KMS-11 (cell line): Measurements from ENCODE around the gene KCNAB1.

Source experiments
- H2AFZ ChIP-seq: fragments of 200-600 bp; sonication (generic); 2 replicates; pipeline ENCODE4 v1.6.1; 2016; ENCODE audit warnings: antibody characterized with exemption, mixed run types, low read depth
- H3K27ac ChIP-seq: fragments of 200-600 bp; sonication (generic); 2 replicates; pipeline ENCODE4 v1.6.1; 2016; ENCODE audit warnings: mild to moderate bottlenecking, mixed run types
- H3K27me3 ChIP-seq: fragments of 200-600 bp; sonication (generic); 2 replicates; pipeline ENCODE4 v1.6.1; 2017; ENCODE audit warnings: mild to moderate bottlenecking, low read depth, mixed run types, moderate library complexity; ENCODE audit not compliant: insufficient read depth
- H3K36me3 ChIP-seq: fragments of 200-600 bp; sonication (generic); 2 replicates; pipeline ENCODE4 v1.6.1; 2017; ENCODE audit warnings: mild to moderate bottlenecking, mixed run types; ENCODE audit not compliant: insufficient read depth
- H3K4me1 ChIP-seq: fragments of 200-600 bp; sonication (generic); 2 replicates; pipeline ENCODE4 v1.6.1; 2016; ENCODE audit warnings: mild to moderate bottlenecking, low read depth, mixed run types; ENCODE audit not compliant: poor library complexity, severe bottlenecking
- H3K4me2 ChIP-seq: fragments of 200-600 bp; sonication (generic); 2 replicates; pipeline ENCODE4 v1.7.0; 2016; ENCODE audit warnings: mild to moderate bottlenecking, mixed run types
- H3K4me3 ChIP-seq: fragments of 200-600 bp; sonication (generic); IDR thresholded peaks from 2 replicates; pipeline ENCODE4 v1.6.1; 2017; ENCODE audit warnings: low read depth, low read length, mixed read lengths; ENCODE audit not compliant: insufficient read depth
- H3K79me2 ChIP-seq: fragments of 200-600 bp; sonication (generic); 2 replicates; pipeline ENCODE4 v1.6.1; 2016; ENCODE audit warnings: low read depth, mixed run types; ENCODE audit not compliant: insufficient read depth
- H3K9ac ChIP-seq: fragments of 200-600 bp; sonication (generic); 2 replicates; pipeline ENCODE4 v1.6.1; 2016; ENCODE audit warnings: mild to moderate bottlenecking, mixed run types
- H4K20me1 ChIP-seq: fragments of 200-600 bp; sonication (generic); 2 replicates; pipeline ENCODE4 v1.6.1; 2016; ENCODE audit warnings: mild to moderate bottlenecking, mixed run types; ENCODE audit not compliant: insufficient read depth
- TF ChIP-seq, protein P1 (sequence below): fragments of 200-600 bp; sonication (generic); conservative IDR thresholded peaks from 2 replicates; pipeline ENCODE4 v1.6.1; 2017; ENCODE audit warnings: low read depth, mild to moderate bottlenecking, antibody characterized with exemption, low read length, moderate library complexity, mixed read lengths

KCNAB1 gene

DNA sequence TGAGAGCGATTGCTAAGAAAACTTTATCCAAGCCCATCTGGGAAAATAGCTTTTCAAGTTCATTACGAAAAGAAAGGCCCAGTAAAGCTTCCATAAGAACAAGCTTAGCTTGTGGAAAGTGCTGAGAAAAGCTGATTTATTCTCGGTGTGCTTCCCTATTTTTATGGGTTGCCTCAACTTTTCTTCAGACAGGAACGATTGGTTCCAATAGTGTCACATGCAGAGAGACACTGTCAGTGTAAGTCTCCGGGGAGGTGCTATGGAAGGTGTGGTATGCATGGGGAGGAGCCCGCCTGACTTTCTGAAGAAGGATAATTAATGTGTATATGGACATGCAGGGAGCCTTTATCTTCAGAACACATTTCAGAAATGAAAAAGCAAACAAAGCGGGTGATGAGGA is 257.3 kb downstream of the KCNAB1 start:
- Histone ChIP-seq H3K4me1 (no peaks in the 10 kb centered on the region), H2AFZ (no peak overlapping the region), H3K9ac (no peak overlapping the region), H3K36me3 (no peaks in the 10 kb centered on the region), H3K27me3 (no peaks in the 10 kb centered on the region), H3K79me2 (no peaks in the 10 kb centered on the region), H3K4me2 (no peak overlapping the region), H4K20me1 (no peaks in the 10 kb centered on the region), H3K27ac (no peak overlapping the region), H3K4me3 (no peak overlapping the region)
- TF ChIP-seq, protein P1, sequence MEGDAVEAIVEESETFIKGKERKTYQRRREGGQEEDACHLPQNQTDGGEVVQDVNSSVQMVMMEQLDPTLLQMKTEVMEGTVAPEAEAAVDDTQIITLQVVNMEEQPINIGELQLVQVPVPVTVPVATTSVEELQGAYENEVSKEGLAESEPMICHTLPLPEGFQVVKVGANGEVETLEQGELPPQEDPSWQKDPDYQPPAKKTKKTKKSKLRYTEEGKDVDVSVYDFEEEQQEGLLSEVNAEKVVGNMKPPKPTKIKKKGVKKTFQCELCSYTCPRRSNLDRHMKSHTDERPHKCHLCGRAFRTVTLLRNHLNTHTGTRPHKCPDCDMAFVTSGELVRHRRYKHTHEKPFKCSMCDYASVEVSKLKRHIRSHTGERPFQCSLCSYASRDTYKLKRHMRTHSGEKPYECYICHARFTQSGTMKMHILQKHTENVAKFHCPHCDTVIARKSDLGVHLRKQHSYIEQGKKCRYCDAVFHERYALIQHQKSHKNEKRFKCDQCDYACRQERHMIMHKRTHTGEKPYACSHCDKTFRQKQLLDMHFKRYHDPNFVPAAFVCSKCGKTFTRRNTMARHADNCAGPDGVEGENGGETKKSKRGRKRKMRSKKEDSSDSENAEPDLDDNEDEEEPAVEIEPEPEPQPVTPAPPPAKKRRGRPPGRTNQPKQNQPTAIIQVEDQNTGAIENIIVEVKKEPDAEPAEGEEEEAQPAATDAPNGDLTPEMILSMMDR: no peak

DNA sequence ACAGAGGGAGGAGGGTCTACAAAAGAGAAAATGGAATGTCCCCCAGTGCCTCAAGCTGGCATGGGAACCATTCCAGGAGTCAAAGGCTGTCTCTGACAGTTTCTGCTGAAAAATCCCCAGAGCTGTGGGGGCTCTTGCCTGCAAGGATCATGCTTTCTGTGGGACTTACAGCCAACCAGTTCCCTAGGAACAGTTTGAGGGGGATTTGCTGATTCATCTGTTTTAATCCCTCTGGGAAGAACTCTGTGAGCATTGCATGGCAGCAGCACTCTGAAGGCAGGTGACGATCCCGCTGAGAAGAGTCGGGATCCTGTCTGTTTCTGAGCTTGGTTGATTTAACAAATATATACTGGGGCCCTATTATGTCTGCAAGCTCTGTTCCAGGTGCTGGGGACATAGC is 258.5 kb downstream of the KCNAB1 start:
- no peaks in the 10 kb centered on the region for H3K36me3 ChIP-seq
- H3K27ac ChIP-seq: no peak overlapping the region
- no peak overlapping the region for H3K4me3 ChIP-seq
- no peaks in the 10 kb centered on the region for H3K27me3 ChIP-seq
- H4K20me1 ChIP-seq: no peaks in the 10 kb centered on the region
- H2AFZ ChIP-seq: no peak overlapping the region
- H3K9ac ChIP-seq: no peak overlapping the region
- H3K79me2 ChIP-seq: no peaks in the 10 kb centered on the region
- TF ChIP-seq, protein P1: no peak
- H3K4me2 ChIP-seq: no peak overlapping the region
- no peaks in the 10 kb centered on the region for H3K4me1 ChIP-seq

DNA sequence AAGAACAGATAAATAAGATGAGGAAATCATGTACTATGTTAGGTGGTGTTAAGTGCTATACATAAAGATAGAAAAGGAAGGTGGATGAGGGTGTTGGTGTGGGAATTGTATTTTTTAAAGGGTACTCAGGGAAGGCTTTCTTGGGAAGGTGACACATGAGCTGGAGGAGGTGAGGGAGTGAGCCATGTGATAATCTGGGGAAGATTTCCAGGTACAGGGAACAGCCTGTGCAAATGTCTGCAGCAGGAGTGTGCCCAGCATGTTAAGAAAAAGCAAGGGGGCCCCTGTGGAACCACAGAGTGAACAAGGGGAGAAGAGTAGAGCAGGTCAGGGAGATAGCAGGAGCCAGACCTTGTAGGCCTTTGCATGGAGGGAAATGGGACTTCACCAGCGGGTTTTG is 258.9 kb downstream of the KCNAB1 start:
- no peaks in the 10 kb centered on the region for H4K20me1 ChIP-seq
- H3K4me3 ChIP-seq: no peak overlapping the region
- no peak overlapping the region for H3K4me2 ChIP-seq
- H3K4me1 ChIP-seq: no peaks in the 10 kb centered on the region
- H3K27me3 ChIP-seq: no peaks in the 10 kb centered on the region
- H3K9ac ChIP-seq: no peak overlapping the region
- TF ChIP-seq, protein P1: no peak
- H3K27ac ChIP-seq: no peak overlapping the region
- no peaks in the 10 kb centered on the region for H3K79me2 ChIP-seq
- no peak overlapping the region for H2AFZ ChIP-seq
- H3K36me3 ChIP-seq: no peaks in the 10 kb centered on the region

DNA sequence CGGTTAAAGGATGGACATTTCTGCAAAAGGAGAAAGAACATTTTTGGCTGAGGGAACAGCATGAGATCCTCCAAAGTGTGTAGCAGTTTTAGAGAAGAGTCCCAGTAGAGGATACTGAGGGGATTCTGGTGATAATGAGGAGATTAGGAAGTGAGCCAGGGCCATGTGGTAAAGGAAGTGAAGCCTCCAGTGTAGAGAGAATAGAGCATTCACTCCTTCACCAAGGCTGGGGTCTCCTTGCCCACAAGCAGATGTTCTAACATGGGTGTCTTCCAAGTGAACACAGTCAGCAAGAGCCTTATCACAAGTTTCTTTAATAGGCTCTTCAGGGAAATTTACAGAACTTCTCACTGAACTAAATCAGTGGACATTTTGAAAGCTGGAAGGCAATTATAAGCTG is 260.9 kb downstream of the KCNAB1 start:
- Histone ChIP-seq H3K4me2 (no peak overlapping the region), H3K27ac (no peak overlapping the region), H2AFZ (no peak overlapping the region), H3K36me3 (no peaks in the 10 kb centered on the region), H3K79me2 (no peaks in the 10 kb centered on the region), H3K27me3 (no peaks in the 10 kb centered on the region), H3K4me3 (no peak overlapping the region), H3K4me1 (no peaks in the 10 kb centered on the region), H4K20me1 (no peaks in the 10 kb centered on the region), H3K9ac (no peak overlapping the region)
- TF ChIP-seq, protein P1: no peak
